Non-pigmented ciliary epithelial cell (primary cell): Measurements from ENCODE around the gene GMEB1.
"Not testable (repeated sequence)": the region's sequence is repeated elsewhere in the genome, so short reads cannot be mapped to it uniquely, and the experiment has no call there.

Experiments used
- DNase-seq: peaks from one replicate; pipeline ENCODE4 v3.0.0-alpha.2; 2010; ENCODE audit warnings: low read depth

The GMEB1 gene

GRCh38 chr1:28672971-28673370, 4.4 kb downstream of the GMEB1 start:
- not testable (repeated sequence) for DNase-seq

DNA sequence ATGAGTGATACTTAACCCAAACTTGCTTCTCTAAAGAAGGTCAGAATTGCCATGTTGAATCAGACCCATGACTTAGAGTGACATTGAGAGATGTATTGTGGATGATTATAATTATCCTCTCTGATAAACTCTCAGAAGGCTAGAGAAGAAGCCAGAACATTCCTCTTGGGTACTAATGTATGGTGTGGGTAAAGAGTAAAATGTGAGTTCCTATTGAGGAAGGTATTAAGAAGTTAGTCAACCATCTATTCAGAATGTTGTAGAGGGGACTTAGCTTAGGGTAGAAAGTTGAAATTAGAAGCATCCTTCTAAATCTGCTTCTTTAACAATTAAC, 7.3 kb downstream of the GMEB1 start:
- no peak for DNase-seq

- no peak for DNase-seq
Observed at GRCh38 chr1:28680151-28680550, 11.6 kb downstream of the GMEB1 start.

- no peak for DNase-seq
Observed at GRCh38 chr1:28682840-28683239, 14.3 kb downstream of the GMEB1 start.

DNA sequence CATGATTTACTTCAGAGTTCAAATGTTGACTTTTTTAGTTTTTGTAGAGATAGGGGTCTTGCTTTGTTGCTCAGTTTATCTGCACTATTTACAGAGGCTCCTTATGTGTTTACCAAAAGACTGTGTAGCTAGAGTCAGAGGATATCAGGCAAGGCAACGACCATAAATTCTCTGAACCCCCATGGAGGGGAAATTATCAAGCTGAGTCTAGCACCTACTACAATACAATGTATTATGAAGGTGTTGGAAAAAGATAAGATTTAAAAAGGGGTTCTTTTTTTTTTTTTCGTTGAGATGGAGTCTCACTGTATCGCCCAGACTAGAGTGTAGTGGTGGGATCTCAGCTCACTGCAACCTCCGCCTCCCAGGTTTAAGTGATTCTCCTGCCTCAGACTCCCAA, 16.4 kb downstream of the GMEB1 start:
- DNase-seq = no peak

DNA sequence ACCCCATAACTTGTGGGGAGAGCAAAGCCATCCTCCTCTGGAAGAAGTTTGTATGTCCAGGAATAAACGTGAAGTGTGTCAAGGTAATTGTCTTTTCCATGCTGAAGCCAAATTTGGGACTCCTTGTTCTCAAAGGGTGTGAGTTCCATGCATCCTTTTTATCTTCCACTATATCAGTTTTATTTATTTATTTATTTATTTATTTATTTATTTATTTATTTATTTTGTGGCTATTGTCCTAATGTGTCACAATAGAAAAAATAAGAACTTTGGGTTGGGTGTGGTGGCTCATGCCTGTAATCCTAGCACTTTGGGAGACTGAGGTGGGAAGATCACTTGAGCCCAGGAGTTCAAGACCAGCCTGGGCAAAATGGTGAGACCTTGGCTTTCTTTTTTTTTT, 23.0 kb downstream of the GMEB1 start:
- DNase-seq = not testable (repeated sequence)

- DNase-seq = no peak
Observed at GRCh38 chr1:28703629-28704028, 35.0 kb downstream of the GMEB1 start.

DNA sequence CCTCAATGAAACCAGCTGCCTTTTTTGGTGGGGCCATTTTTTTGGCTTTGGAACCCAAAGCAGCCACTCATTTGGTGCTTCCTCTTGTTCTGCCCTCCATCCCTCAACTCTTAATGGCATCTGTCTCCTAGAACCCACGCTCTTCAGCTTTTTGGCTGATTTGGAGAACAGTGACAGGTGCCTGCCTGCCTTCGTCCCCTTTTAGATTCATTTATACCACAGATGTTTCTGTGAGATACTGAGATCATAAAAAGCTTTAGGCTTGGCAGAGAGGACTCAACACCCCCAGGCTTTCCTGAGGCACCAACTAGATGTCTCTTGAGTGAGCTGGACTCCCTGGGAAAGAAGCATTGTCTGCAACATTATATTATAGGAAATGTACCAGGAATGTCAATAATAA, 47.8 kb downstream of the GMEB1 start:
- DNase-seq = no peak

GRCh38 chr1:28718166-28718565, 49.6 kb downstream of the GMEB1 start:
- DNase-seq = no peak

DNA sequence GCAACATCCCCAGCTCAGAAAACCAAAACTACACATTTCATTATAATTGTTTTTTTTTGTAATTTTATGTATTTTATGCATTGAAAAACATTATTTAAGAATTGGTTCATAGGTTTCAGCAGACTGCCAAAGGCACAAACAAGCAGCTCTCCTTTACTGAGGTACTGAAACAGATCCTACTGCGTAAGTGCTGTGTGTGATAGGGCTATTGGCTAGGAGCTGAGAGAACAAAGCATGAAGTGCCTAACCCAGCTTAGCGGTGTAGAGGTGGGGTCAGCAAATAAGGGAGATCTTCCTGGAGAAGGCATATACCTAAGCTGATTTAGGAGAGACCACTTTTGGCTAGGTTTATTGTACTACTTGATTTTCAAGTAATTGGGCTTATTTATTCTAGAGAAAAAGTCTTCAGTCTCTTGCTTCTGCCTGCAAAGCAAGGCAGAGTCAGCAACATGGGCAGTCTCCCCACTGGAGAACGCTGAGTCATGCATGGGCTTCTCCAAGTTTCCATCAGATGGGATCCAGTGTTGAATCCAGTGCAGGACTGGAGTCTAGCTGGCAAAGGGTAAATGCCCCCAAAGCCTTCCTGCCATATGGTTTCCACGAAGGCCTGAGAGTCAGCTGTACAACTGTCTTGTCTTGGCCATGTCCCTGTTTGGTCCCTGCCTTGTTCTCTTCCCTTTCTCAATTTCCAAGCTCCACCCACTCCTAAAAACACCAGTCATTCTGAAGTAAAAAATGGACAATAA, 50.2 kb downstream of the GMEB1 start:
- DNase-seq = no peak

- DNase-seq = no peak
Observed at GRCh38 chr1:28719332-28719619, 50.7 kb downstream of the GMEB1 start.

GRCh38 chr1:28720376-28720775, 51.8 kb downstream of the GMEB1 start:
- DNase-seq = no peak

DNA sequence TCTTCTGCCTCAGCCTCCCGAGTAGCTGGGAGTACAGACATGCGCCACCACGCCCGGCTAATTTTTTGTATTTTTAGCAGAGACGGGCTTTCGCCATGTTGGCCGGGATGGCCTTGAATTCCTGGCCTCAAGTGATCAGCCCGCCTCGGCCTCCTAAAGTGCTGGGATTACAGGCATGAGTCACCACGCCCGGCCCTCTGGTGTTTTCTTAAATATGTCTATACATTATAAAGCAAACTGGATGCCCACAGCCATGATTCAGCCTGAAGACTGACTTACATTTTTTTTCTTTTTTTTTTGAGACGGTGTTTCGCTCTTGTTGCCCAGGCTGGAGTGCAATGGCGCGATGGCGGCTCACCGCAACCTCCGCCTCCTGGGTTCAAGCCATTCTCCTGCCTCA, 53.3 kb downstream of the GMEB1 start:
- not testable (repeated sequence) for DNase-seq

DNA sequence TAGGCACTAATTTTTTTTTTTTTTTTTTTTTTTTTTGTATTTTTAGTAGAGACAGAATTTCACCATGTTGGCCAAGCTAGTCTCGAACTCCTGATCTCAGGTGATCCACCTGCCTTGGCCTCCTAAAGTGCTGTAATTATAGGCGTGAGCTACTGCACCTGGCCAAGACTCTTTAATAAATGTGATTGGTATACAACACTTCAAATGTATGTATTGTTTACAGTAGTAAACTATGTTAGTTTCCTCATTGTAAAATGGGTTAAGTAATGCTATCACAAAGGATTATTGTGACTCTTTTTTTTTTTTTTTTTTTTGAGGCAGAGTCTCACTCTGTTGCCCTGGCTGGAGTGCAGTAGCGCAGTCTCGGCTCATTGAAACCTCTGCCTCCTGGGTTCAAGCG, 56.8 kb downstream of the GMEB1 start:
- DNase-seq = not testable (repeated sequence)

DNA sequence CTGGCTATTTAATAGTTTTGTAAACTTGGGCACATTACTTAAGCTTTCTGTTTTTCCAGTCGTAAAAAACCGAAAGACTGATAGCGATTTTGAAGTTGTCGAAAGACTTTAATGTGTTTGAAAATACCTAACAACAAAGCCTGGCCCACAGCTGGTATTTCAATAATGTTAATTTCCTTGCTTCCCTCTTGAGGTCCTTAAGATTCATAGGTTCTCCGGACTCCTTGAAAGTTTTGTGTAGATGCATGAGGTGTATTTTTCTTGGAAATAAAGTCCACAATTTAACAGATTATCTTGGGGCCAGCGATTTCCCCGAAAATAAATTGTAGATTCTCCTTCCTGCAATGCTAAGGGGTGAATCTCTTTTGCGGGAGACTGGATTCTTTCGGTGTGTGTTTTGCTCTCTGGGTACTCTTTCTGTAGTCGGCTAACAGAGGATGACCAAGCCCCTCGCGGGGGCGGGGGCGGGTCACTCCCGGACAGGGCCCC, 67.4 kb downstream of the GMEB1 start:
- DNase-seq = no peak

DNA sequence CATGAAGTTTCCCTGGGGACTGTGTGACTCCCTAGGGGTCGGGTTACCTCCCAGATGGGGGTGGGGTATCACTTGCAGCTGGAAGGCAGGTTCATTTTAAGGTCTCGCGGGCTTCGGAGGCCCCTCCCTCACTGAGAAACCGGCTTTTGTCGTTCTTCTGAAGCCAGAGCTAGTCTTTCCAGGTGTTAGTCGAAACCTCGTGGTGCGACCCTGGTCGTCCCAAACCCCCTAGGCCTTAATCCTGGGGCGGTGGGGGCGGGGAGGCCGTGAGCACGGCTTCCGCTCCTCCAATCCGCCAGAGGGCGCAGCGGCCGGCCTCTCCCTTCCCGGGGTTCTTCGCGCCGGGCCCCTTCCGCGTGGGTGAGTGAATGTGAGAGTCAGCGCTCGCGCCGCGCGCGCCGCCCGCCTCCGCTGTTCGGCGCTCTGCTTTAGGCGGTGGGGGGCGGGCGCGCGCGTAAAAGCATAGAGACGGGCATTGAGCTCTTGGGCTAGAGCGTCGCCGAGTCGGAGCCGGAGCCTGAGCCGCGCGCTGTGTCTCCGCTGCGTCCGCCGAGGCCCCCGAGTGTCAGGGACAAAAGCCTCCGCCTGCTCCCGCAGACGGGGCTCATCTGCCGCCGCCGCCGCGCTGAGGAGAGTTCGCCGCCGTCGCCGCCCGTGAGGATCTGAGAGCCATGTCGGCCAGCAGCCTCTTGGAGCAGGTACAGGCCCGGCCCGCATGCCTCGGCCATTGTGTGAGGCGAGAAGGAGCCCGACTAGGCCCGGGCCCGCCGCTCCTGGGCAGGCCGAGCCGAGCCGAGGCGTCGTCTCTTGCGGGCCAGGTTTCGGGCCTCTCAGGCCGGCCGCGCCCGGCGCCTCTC, 68.1 kb downstream of the GMEB1 start, which contains the start of gene YTHDF2:
Gene YTHDF2 (plus strand): TSS at position 491 of the 857 bp plus-strand sequence. CDS start 181 bp downstream, at position 672.
- peak; percentile 62 for DNase-seq

- DNase-seq = no peak
Observed at GRCh38 chr1:28737307-28738132, 68.9 kb downstream of the GMEB1 start.

DNA sequence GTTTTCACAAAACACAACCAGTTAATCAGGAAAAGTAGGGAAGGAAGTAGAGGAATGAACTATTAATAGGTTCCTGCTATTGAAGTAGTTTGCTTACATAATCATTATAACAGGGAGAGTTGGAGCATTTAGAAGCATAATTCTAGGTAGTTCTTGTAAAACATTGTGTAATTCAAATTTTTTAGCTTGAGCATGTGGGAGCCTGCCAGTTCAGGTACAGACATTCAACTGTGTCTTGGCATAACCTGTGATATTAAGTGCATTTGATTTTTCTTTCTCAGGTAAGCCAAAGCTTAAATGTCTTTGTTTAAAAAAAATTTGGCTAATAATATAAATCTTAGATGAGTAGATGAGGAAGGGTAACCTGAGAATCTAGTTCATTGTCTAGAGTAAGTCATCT, 71.5 kb downstream of the GMEB1 start:
- no peak for DNase-seq

DNA sequence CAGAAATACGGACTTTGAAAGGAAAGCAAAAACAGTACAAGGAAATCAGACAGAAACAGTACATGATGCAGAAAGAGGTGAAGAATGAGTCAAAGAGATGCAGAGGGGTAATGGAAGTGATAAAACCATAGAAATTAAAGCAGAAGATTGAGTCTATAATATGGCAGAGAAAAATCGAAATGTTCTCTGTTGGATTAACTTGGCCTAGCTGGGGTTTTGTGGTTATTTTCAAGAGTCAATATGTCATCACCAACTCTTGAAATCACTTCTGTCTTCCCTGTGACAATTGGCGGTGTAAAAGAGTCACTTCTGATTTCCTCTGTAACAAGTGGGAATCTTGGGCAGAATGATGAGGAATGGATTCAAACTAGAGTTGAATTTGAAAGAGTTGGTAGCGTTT, 75.6 kb downstream of the GMEB1 start:
- no peak for DNase-seq

- no peak for DNase-seq
Observed at GRCh38 chr1:28745653-28746173, 77.1 kb downstream of the GMEB1 start.

DNA sequence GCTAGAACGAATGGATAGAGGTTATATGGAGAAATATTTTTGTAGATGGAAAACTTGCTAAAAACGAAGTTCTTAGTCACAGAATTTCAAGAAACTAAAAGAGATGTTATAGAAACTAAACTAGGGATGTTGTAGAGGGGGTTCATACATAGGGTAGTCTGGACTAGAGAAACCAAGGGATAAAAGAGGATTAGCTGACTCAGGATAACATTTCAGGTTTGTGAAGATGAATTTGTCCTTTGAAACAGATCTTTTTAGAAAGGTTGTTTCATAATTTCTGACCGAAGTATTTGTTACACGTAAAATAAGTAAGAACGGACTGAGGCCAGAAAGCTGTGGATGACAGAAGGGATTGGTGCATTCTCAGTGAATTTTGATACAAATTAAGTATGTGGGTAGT, 81.7 kb downstream of the GMEB1 start:
- DNase-seq = no peak

DNA sequence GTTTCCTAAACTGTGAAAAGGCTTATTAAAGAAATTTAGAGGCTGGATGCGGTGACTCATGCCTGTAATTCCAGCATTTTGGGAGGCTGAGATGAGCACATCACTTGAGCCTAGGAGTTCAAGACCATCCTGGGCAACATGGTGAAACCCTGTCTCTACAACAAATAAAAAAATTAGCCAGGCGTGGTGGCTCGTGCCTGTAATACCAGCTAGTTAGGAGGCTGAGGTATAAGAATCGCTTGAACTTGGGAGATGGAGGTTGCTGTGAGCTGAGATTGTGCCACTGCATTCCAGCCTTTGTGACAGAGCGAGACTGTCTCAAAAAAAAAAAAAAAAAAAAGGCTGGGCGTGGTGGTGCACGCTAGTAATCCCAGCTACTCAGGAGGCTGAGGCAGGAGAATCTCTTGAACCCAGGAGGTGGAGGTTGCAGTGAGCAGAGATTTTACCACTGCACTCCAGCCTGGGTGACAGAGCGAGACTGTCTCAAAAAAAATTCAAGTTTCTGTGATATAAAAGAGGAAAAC, 82.2 kb downstream of the GMEB1 start:
- not testable (repeated sequence) for DNase-seq
